WTC11 (cell line): ENCODE measurements around the gene CD96.

Experiments used
- CBFB ChIP-seq: sonication (generic); formaldehyde crosslinking; IDR thresholded peaks from 2 replicates; pipeline ENCODE4 v1.8.1; 2022; ENCODE audit warnings: mild to moderate bottlenecking, low read depth, missing genetic modification reagents
- CTCF ChIP-seq: fragments of 200-600 bp; IDR thresholded peaks from 2 replicates; pipeline ENCODE4 v1.8.0; 2022; ENCODE audit warnings: antibody characterized with exemption
- E2F4 ChIP-seq: sonication (generic); formaldehyde crosslinking; IDR thresholded peaks from 2 replicates; pipeline ENCODE4 v1.8.1; 2022; ENCODE audit warnings: low read depth, mild to moderate bottlenecking, moderate library complexity, missing genetic modification reagents, borderline replicate concordance
- ELF4 ChIP-seq: sonication (generic); formaldehyde crosslinking; IDR thresholded peaks from 2 replicates; pipeline ENCODE4 v1.8.1; 2022; ENCODE audit warnings: low read depth, mild to moderate bottlenecking, moderate library complexity, missing genetic modification reagents
- ESRRA ChIP-seq: sonication (generic); formaldehyde crosslinking; IDR thresholded peaks from 2 replicates; pipeline ENCODE4 v1.8.1; 2022; ENCODE audit warnings: mild to moderate bottlenecking, missing genetic modification reagents, borderline replicate concordance
- JUN ChIP-seq: sonication (generic); formaldehyde crosslinking; IDR thresholded peaks from 2 replicates; pipeline ENCODE4 v1.8.0; 2023; ENCODE audit warnings: mild to moderate bottlenecking, missing genetic modification reagents
- MLX ChIP-seq: sonication (generic); formaldehyde crosslinking; IDR thresholded peaks from 2 replicates; pipeline ENCODE4 v1.8.1; 2023; ENCODE audit warnings: mild to moderate bottlenecking, missing genetic modification reagents, moderate library complexity
- NR1H2 ChIP-seq: sonication (generic); formaldehyde crosslinking; IDR thresholded peaks from 2 replicates; pipeline ENCODE4 v1.9.0; 2021; ENCODE audit warnings: mild to moderate bottlenecking, moderate library complexity, missing genetic modification reagents
- NR3C1 ChIP-seq: sonication (generic); formaldehyde crosslinking; conservative IDR thresholded peaks from 2 replicates; pipeline ENCODE4 v1.8.1; 2023; ENCODE audit warnings: low read depth, mild to moderate bottlenecking, missing genetic modification reagents
- TP53 ChIP-seq: sonication (generic); formaldehyde crosslinking; IDR thresholded peaks from 2 replicates; pipeline ENCODE4 v1.8.1; 2023; ENCODE audit warnings: mild to moderate bottlenecking, missing genetic modification reagents
- USF2 ChIP-seq: sonication (generic); formaldehyde crosslinking; IDR thresholded peaks from 2 replicates; pipeline ENCODE4 v1.8.1; 2023; ENCODE audit warnings: mild to moderate bottlenecking, missing genetic modification reagents, moderate library complexity
- ZNF532 ChIP-seq: fragments of 250-450 bp; sonication (Bioruptor Pico); IDR thresholded peaks from 2 replicates; pipeline ENCODE4 v1.9.0; 2021; ENCODE audit warnings: mild to moderate bottlenecking, borderline replicate concordance
- TF ChIP-seq, protein P1 (sequence below): sonication (generic); formaldehyde crosslinking; IDR thresholded peaks from 2 replicates; pipeline ENCODE4 v1.8.1; 2022; ENCODE audit warnings: mild to moderate bottlenecking, moderate library complexity, missing genetic modification reagents

DNA sequence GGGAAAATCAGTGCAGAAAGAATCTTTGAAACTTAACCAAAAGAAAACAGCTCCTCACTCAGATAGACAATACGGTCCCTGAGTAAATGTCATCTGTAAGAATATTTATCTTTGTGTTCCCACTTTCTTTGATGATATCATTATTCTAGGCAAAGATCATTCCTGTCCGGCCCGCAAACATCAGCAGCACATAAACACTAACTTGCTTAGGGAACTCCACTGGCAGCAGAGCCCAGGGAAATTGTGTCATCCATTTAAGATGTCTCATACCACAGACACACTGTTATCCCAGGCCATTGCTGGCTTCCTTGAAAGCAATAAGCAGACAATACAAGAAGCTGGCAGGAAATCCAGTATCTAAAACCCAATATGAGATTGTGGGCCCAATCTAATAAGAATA is 20.1 kb upstream of the CD96 start:
- no peak for TF ChIP-seq NR3C1 (CRISPR knock-in tag)
- no peak for TF ChIP-seq ZNF532 (CRISPR knock-in tag)
- no peak for TF ChIP-seq CTCF
- TF ChIP-seq ESRRA (CRISPR knock-in tag), result no peak
- no peak for TF ChIP-seq CBFB (CRISPR knock-in tag)
- TF ChIP-seq ELF4 (CRISPR knock-in tag), result no peak
- TF ChIP-seq JUN, result no peak
- TF ChIP-seq E2F4, result no peak
- TF ChIP-seq NR1H2 (CRISPR knock-in tag), result no peak
- no peak for TF ChIP-seq TP53 (CRISPR knock-in tag)
- TF ChIP-seq MLX (CRISPR knock-in tag), result no peak
- TF ChIP-seq USF2 (CRISPR knock-in tag), result no peak
- TF ChIP-seq, protein P1, sequence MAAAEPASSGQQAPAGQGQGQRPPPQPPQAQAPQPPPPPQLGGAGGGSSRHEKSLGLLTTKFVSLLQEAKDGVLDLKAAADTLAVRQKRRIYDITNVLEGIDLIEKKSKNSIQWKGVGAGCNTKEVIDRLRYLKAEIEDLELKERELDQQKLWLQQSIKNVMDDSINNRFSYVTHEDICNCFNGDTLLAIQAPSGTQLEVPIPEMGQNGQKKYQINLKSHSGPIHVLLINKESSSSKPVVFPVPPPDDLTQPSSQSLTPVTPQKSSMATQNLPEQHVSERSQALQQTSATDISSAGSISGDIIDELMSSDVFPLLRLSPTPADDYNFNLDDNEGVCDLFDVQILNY (CRISPR knock-in tag), result no peak
